ENCODE measurements around the gene RB1.

Gene RB1

GRCh38 chr13:48500652-48501197 is 197.2 kb downstream of the RB1 start:
- no peak for DNase-seq

- no peak for DNase-seq
These were observed 198.2 kb downstream of the RB1 start for GRCh38 chr13:48501705-48502104.

- no peak for DNase-seq
These were observed 199.2 kb downstream of the RB1 start for GRCh38 chr13:48502601-48503319.

- DNase-seq = no peak
These were observed 201.1 kb downstream of the RB1 start for GRCh38 chr13:48504606-48505005.

- DNase-seq = no peak
These were observed 201.5 kb downstream of the RB1 start for GRCh38 chr13:48505012-48505411.

DNA sequence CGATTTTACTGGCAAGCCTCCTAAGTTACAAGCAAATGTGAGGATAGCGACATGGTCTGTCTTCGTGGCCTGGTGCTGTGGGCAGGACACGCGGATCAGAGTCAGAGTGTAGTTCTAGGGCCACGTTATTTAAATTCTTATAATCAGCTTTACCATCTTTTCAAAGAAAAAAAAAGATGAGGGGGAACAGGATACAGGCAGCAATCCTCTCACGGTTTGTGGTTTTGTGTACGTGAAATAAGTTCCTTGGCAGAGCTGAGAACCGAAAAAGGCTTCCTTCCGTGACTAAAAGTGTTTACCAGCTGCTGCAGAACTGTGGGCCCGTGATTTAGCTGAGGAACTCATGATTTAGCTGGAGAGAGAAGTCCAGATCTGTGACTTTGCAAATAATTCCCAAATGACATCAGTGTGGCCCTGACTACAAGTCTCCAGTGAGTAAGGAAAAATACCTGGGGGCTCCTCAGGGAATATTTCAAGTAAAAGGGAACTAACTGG is 202.1 kb downstream of the RB1 start:
- DNase-seq = no peak

DNA sequence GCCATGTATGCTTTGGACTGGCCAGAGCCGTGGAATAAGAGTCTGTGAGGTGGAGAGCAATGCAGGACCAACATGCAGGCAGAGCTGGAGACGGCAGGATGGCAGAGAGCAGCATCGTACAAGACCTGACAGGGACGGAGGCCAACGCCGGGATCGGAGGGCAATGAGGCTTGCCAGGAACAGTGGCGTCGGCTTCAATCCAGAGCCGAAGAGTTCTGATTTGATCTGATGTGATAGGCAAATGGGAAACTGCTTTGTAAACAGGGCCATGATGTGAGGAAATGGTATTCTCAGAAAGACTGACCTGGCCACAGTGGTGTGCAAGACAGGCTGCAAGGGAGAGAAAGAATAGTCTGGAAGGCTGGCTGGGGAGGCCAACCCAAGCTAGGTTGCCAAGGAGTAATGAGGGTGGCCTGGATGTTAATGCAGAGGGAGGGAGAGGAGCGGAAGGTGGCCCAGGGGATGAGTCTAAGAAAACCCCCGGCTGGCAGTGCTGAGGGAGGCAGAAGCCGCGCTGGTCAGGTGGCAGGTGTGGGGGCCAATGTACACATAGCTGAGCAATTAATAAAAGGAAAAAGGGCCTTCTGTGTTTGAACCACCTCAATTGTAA is 202.6 kb downstream of the RB1 start:
- DNase-seq = no peak

DNA sequence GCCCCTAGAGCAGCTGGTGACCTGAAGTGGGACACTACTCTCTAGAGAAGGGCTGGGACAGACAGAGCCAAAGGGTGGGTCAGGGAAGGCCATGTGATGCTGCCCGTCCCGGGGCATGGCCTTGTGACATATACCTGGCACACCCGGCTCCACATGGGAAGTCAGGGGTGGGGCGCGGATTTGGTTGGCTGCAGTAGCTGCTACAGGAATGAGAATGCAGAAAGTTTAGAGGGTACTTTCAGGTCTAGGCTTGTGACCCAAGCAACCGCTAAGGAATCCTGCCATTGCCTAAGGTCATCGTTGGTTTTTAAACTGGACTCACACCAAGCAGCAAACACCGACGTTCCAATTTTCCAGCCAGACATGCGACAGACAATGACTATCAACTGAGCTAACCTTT is 203.5 kb downstream of the RB1 start:
- no peak for DNase-seq

- DNase-seq = no peak
These were observed 204.5 kb downstream of the RB1 start for GRCh38 chr13:48508011-48508410.

DNA sequence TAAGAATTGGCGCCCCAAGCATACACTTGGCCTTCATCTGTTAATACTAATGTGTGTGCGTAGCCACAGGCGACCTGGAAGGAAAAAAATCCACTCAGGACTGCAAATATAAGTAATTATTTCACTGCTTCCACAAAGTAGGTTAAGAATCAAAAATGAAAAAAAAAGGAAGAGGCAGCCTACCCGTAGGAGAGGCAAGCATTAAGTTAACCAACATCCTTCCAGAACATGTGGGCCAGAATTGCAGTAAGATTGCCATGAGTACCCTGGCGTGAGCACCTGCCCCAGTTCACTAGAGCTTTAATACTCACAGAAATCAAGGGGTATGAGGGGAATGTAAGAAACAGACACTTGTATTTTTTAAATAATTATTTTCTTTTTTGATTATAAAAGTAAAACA is 207.1 kb downstream of the RB1 start:
- DNase-seq = no peak

GRCh38 chr13:48511621-48512230 is 208.2 kb downstream of the RB1 start:
- DNase-seq = no peak

DNA sequence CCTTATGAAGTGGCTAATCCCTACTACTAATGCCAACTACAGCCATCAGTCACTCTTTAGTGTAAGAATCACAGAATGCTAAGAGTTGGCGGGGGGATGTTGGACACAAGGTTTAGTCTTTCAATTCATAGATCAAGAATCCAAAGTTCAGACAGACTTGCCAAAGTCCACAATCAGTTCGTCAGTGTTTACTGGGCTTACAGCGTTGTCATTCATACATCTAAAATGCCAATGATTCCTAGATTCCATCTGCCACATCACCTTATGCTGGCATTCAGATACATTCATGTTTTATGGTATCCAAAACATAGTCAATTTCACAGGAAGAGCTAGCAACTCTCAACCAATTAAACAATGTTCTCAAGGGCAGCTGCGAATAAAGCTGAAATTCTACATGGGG is 211.2 kb downstream of the RB1 start:
- no peak for DNase-seq

- DNase-seq = no peak
These were observed 212.2 kb downstream of the RB1 start for GRCh38 chr13:48515732-48516131.

DNA sequence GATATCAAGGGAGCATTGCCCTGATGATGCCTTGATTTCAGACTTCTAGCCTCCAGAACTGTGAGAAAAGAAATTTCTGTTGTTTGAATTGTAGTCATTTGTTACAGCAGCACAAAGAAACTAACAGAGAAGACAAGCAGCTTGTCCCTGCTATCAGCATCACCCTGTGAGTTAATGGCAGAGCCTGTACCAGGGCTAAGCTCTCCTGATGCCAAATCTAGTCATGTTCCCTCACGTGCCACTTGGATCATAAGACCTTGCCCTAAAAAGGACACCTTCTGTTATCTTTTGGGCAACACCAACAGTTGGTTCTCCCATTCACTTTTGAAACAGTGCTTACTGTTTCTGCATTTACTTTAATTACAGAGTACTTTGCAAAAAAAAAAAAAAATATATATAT is 214.5 kb downstream of the RB1 start:
- DNase-seq = no peak

DNA sequence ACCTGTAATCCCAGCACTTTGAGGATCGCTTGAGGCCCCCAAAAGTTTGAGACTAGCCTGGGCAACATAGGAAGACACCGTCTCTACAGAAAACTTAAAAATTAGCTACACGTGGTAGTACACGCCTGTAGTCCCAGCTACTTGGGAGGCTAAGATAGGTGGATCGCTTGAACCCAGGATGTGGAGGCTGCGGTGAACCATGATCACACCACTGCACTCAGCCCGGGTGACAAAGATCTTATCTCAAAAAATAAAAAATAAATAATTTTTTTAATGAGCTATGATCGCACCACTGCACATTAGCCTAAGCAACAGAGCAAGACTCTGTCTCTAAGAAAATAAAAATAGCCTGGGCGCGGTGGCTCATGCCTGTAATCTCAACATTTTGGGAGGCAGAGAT is 222.7 kb downstream of the RB1 start:
- DNase-seq = no peak

DNA sequence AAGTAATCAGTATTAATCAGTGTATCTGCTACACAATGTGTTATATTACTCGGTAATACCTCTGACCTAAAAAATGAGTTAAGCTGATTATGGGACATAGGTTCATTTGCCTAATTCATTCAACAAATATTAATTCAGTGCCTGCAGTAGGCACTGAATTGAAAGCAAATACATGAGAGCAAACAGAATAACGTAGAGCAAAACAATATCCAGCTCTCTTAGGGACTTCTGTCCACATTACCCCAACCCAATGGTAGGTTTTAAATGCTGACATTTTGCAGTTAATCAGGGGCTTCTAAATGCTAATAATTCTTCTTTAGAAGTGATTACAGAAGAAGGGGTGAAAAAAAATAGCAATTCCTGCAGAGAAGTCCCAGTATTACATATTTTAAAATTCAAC is 224.4 kb downstream of the RB1 start:
- peak; percentile 62 to 72 for DNase-seq

DNA sequence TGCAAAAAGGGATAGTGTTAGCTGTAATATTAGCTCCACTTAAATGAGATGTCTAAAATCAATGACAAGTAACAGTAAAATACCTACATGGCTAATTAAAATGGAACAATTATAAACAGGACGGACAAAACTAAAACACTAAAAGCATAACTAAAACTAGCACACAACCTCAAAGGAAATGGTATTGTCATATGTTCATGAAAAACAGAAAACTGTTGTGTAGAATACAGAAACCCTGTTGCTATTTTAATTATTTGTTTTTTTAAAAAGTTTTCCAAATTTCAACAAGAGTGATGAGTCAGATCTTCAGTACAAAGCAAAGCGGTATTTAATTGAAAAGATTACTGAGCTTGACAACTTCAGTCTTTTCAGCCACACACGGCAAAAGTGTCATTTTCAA is 225.2 kb downstream of the RB1 start:
- no peak for DNase-seq

DNA sequence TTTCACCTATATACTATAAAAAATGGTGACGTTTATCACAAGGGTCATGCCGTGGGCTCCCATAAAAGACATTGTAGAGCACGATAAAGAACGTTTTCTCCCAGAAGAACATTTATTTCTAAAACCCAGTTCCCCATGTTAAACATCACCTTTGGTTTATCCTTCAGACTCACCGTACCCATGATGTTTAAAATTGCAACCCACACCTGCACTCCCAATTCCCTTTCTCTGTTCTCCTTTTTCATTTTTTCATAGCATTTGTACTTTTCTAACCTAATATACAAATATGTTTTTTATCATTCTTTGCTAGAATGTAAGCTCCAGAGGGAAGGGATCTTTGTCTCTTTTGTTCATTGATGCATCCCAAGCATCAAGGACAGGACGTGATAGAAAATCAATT is 227.3 kb downstream of the RB1 start:
- DNase-seq = no peak

Measured in NCI-H526 (cell line).